Measurements from ENCODE around the gene SRPK2.
"Not testable (repeated sequence)": the region's sequence is repeated elsewhere in the genome, so short reads cannot be mapped to it uniquely, and the experiment has no call there.

Gene SRPK2

DNA sequence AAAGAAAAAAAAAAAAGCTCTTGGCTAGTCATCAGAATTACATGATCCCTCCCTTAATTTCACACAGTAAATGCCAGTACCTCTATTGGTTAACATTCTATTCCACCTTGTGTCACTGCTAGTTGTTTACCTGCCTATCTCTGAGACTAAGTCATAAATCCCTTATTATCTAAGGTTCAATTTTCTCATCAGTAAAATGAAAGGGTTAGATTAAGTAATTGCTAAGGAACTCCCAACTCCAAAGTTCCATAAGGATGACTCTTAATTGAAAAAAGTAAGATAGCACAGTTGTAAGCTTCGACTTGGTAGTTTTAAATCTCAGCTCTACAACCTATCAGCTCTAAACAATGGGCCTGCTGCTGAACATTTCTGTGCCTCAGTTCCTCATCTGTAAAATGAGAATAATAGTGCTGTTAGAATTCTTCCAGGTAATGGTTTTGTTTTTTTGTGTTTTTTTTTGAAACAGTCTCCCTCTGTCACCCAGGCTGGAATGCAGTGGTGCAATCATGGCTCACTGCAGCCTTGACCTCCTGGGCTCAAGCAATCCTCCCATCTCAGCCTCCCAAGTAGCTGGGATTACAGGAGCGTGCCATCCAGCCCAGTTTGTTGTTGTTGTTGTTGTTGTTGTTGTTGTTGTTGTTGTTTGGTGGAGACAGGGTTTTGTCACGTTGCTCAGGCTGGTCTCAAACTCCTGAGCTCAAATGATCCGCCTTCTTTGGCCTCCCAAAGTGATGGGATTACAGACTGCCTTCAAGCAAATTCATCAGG is 35.6 kb downstream of the SRPK2 start:
- H3K4me3 ChIP-seq (ENCODE audit: low read depth, low read length), result no peak overlapping the region
- no peak for DNase-seq (ENCODE audit: low read depth)
- TF ChIP-seq, protein P1, sequence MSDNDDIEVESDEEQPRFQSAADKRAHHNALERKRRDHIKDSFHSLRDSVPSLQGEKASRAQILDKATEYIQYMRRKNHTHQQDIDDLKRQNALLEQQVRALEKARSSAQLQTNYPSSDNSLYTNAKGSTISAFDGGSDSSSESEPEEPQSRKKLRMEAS (IDR thresholded peaks at IDR 0.05; ENCODE audit: low read depth, low read length), result no peak
- no peak for TF ChIP-seq MYC (IDR thresholded peaks at IDR 0.05; ENCODE audit: low read depth, low read length)
- no peak for TF ChIP-seq POLR2A (IDR thresholded peaks at IDR 0.05; ENCODE audit: extremely low read depth, insufficient read length)
- TF ChIP-seq, protein P2, sequence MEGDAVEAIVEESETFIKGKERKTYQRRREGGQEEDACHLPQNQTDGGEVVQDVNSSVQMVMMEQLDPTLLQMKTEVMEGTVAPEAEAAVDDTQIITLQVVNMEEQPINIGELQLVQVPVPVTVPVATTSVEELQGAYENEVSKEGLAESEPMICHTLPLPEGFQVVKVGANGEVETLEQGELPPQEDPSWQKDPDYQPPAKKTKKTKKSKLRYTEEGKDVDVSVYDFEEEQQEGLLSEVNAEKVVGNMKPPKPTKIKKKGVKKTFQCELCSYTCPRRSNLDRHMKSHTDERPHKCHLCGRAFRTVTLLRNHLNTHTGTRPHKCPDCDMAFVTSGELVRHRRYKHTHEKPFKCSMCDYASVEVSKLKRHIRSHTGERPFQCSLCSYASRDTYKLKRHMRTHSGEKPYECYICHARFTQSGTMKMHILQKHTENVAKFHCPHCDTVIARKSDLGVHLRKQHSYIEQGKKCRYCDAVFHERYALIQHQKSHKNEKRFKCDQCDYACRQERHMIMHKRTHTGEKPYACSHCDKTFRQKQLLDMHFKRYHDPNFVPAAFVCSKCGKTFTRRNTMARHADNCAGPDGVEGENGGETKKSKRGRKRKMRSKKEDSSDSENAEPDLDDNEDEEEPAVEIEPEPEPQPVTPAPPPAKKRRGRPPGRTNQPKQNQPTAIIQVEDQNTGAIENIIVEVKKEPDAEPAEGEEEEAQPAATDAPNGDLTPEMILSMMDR (IDR thresholded peaks at IDR 0.05; ENCODE audit: low read depth, low read length), result no peak

DNA sequence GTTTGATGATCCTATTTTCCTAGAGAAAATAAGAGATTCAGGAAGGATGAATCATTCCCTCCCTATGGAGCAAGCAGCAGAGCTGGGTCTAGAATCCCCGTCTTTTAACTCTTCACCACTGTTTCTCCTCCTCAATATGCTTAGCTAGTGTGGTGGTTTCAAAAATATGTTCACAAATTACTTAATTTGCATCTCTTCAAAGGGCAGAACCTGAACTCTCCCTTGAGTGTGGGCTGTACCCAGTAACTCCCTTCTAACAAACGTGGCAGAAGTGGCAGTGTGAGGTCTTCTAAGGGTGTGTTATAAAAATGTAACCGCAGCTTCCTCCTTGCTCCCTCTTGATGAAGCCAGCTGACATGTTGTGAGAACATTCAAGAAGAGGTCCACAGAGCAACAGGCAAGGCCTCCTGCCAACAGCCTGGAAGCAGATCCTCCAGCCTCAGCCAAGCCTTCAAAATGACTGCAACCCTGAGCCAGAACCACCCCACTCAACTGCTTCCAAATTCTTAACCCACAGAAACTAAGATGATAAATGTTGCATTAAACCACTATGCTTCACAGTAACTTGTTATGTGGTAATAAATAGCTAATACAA is 36.6 kb downstream of the SRPK2 start:
- TF ChIP-seq POLR2A (IDR thresholded peaks at IDR 0.05; ENCODE audit: extremely low read depth, insufficient read length) (no peak), MYC (IDR thresholded peaks at IDR 0.05; ENCODE audit: low read depth, low read length) (peak; percentile 76)
- TF ChIP-seq, protein P2 (IDR thresholded peaks at IDR 0.05; ENCODE audit: low read depth, low read length), result no peak
- TF ChIP-seq, protein P1 (IDR thresholded peaks at IDR 0.05; ENCODE audit: low read depth, low read length), result peak; percentile 80
- peak; percentile 99 for DNase-seq (ENCODE audit: low read depth)
- H3K4me3 ChIP-seq (ENCODE audit: low read depth, low read length), result no peak overlapping the region

DNA sequence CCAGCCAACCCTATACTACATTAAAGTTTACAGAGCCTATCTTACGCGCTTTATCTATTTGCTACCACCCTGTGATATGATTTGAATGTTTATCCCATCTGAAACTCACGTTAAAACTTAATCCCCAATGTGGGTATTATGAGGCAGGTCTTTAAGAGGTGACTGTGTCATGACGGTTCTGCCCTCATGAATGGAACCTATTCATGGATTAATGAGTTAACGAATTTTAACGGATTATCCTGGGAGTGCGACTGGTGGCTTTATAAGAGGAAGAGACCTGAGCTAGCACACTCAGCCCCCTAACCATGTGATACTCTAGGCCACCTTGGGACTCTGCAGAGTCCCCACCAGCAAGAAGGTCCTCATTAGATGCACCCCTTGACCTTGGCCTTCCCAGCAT is 37.8 kb downstream of the SRPK2 start:
- no peak for DNase-seq (ENCODE audit: low read depth)
- H3K4me3 ChIP-seq (ENCODE audit: low read depth, low read length), result no peak overlapping the region
- TF ChIP-seq, protein P1 (IDR thresholded peaks at IDR 0.05; ENCODE audit: low read depth, low read length), result no peak
- TF ChIP-seq POLR2A (IDR thresholded peaks at IDR 0.05; ENCODE audit: extremely low read depth, insufficient read length), result no peak
- TF ChIP-seq, protein P2 (IDR thresholded peaks at IDR 0.05; ENCODE audit: low read depth, low read length), result no peak
- TF ChIP-seq MYC (IDR thresholded peaks at IDR 0.05; ENCODE audit: low read depth, low read length), result no peak

DNA sequence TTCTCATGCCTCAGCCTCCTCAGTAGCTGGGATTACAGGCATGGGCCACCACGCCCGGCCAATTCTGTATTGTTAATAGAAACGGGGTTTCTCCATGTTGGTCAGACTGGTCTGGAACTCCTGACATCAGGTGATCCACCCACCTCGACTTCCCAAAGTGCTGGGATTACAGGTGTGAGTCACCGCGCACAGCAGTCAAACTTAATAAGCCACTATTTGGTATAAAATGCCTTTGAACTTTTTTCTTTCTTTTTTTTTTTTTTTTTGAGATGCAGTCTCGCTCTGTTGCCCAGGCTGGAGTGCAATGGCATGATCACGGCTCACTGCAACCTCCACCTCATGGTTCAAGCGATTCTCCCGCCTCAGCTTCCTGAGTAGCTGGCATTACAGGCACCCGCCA is 40.5 kb downstream of the SRPK2 start:
- H3K4me3 ChIP-seq (ENCODE audit: low read depth, low read length); DNase-seq (ENCODE audit: low read depth): not testable (repeated sequence)

DNA sequence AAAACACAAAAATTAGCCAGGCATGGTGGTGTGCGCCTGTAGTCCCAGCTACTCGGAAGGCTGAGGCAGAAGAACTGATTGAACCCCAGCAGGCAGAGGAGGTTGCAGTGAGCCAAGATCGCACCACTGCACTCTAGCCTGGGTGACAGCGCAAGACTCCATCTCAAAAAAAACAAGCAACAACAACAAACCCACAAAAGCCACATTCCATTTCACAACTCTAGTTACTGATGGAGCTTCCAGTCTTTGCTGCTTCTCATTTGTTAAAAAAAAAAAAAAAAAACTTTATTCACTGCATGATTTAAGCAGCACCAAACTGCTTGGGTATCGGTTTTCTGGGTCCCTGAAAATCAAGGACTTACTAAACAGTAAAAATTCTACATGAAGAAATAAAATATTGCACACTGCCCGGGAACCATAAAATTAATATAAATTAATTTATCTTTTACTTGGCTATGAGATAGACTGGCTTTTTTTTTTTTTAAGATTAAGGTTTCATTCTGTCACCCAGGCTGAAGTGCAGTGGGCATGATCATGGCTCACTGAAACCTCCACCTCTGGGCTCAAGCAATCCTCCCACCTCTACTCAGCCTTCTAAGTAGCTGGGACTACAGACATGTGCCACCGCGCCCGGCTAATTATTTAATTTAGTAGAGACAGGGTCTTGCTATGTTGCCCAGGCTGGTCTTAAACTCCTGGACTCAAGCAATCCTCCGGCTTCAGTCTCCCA is 42.0 kb downstream of the SRPK2 start:
- TF ChIP-seq, protein P1 (IDR thresholded peaks at IDR 0.05; ENCODE audit: low read depth, low read length), result no peak
- TF ChIP-seq, protein P2 (IDR thresholded peaks at IDR 0.05; ENCODE audit: low read depth, low read length), result no peak
- TF ChIP-seq POLR2A (IDR thresholded peaks at IDR 0.05; ENCODE audit: extremely low read depth, insufficient read length), result no peak
- TF ChIP-seq MYC (IDR thresholded peaks at IDR 0.05; ENCODE audit: low read depth, low read length), result no peak
- peak; percentile 87 for DNase-seq (ENCODE audit: low read depth)
- H3K4me3 ChIP-seq (ENCODE audit: low read depth, low read length), result no peak overlapping the region

DNA sequence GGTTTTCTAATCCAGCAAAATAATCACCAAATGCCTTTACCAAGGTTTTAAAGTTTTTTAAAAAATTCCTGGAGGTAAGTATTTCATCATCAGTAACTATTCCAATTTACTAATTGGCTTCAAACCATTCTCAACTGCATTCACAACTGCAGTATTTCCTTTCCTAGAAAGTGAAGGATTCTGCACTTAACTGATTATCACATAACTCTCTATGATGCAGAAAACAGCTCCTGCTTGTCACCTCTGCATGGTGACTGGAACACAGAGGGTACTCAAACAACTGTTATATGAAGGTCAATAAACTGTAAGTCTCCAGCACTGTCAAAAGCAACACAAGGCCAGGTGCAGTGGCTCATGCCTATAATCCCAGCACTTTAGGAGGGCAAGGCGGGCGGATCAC is 42.6 kb downstream of the SRPK2 start:
- no peak overlapping the region for H3K4me3 ChIP-seq (ENCODE audit: low read depth, low read length)
- DNase-seq (ENCODE audit: low read depth), result no peak
- TF ChIP-seq POLR2A (IDR thresholded peaks at IDR 0.05; ENCODE audit: extremely low read depth, insufficient read length) (no peak), MYC (IDR thresholded peaks at IDR 0.05; ENCODE audit: low read depth, low read length) (no peak)
- TF ChIP-seq, protein P1 (IDR thresholded peaks at IDR 0.05; ENCODE audit: low read depth, low read length), result no peak
- TF ChIP-seq, protein P2 (IDR thresholded peaks at IDR 0.05; ENCODE audit: low read depth, low read length), result no peak

All from NB4 (cell line).